Measurements from ENCODE around the gene EEF1AKMT3. TPM values are rescaled to one million over a fixed set of nuclear protein-coding genes. Genes with fewer than 3 reads are reported as not detected.

Gene EEF1AKMT3
- total and polyA plus RNA-seq, 2 of the 4 experiments (the other 2 are of a cell fraction): 3.2 to 8.1 TPM

- ChIA-PET POLR2A (ENCODE audit: unreplicated experiment) (no interaction called here), CTCF (no interaction called here)
- H3K4me1 ChIP-seq (ENCODE audit: control insufficient read depth, insufficient read depth, low read length): peaks cover 6% of the 10 kb centered on the region
- no peak overlapping the region for H2BK20ac ChIP-seq (ENCODE audit: low read depth, low read length)
- peaks cover 13 to 21% of the 10 kb centered on the region in 2 experiments; a peak in 3 of 4 replicates for H3K79me1 ChIP-seq (ENCODE audit: low read depth in 1 of 2, low read length in 2 of 2)
- no peaks in the 10 kb centered on the region for H4K20me1 ChIP-seq (ENCODE audit: insufficient read depth, low read length)
- peaks cover 2% of the 10 kb centered on the region; the same call in 1 of the 2 replicates for H3K9me3 ChIP-seq (ENCODE audit: control insufficient read depth, insufficient read depth, low read length)
- no peak for TF ChIP-seq MXI1 (IDR thresholded peaks at IDR 0.05; ENCODE audit: borderline replicate concordance, low read depth, low read length)
- TF ChIP-seq, protein P1, sequence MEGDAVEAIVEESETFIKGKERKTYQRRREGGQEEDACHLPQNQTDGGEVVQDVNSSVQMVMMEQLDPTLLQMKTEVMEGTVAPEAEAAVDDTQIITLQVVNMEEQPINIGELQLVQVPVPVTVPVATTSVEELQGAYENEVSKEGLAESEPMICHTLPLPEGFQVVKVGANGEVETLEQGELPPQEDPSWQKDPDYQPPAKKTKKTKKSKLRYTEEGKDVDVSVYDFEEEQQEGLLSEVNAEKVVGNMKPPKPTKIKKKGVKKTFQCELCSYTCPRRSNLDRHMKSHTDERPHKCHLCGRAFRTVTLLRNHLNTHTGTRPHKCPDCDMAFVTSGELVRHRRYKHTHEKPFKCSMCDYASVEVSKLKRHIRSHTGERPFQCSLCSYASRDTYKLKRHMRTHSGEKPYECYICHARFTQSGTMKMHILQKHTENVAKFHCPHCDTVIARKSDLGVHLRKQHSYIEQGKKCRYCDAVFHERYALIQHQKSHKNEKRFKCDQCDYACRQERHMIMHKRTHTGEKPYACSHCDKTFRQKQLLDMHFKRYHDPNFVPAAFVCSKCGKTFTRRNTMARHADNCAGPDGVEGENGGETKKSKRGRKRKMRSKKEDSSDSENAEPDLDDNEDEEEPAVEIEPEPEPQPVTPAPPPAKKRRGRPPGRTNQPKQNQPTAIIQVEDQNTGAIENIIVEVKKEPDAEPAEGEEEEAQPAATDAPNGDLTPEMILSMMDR (conservative IDR thresholded peaks at IDR 0.05; ENCODE audit: low read depth, low read length): 0 out of 2 replicates have a peak, but pooled peaks have one; percentile 2
- peaks cover 6% of the 10 kb centered on the region for H3K9me1 ChIP-seq (ENCODE audit: insufficient read depth, low read length)
- no peak overlapping the region for H4K5ac ChIP-seq (ENCODE audit: low read depth, low read length)
- H4K91ac ChIP-seq (ENCODE audit: insufficient read depth, low read depth, low read length): no peak overlapping the region
- dilution Hi-C loops (cut with HindIII; ENCODE audit: low sequenced_read_pairs, unreplicated experiment) (no loop called here), in situ Hi-C loops (cut with MboI; ENCODE audit: low sequenced_read_pairs) (no loop called here), intact Hi-C loops (cut with micrococcal nuclease) (no loop called here)
- no peak overlapping the region for H3K14ac ChIP-seq (replicated peaks; ENCODE audit: low read depth, low read length)
- H3K9ac ChIP-seq (ENCODE audit: low read depth, low read length): no peak overlapping the region
- ATAC-seq (ENCODE audit: low read depth) (no peak), DNase-seq (no peak)
- no peak overlapping the region for H2BK120ac ChIP-seq (ENCODE audit: low read depth, low read length)
- H2AK5ac ChIP-seq (ENCODE audit: low read depth, low read length): no peak overlapping the region
- no peak overlapping the region for H2BK15ac ChIP-seq (ENCODE audit: low read depth, low read length)
- H3K18ac ChIP-seq (ENCODE audit: low read depth, low read length): no peak overlapping the region
- H3K56ac ChIP-seq (ENCODE audit: extremely low read depth, insufficient read depth, low read length): no peak overlapping the region
- H3K23ac ChIP-seq (ENCODE audit: low read depth, low read length): no peak overlapping the region
- 27% methylated on average over 7 of the region's 14 CpGs; no CpG with 5 or more reads in 1 of the 2 experiments for WGBS, 2 experiments (ENCODE audit: extremely low coverage in 2 of 2, insufficient read length in 1 of 2)
- H2AFZ ChIP-seq (replicated peaks; ENCODE audit: low read length, poor library complexity): no peak overlapping the region
- no TSS peak for BruUV-seq (replicated peaks)
- H3K4me3 ChIP-seq (ENCODE audit: insufficient read depth, low read depth, low read length): no peak overlapping the region
- H3K4me2 ChIP-seq (ENCODE audit: low read depth, low read length): no peak overlapping the region
- no peak overlapping the region for H3K27ac ChIP-seq (ENCODE audit: insufficient read depth, low read length)
- peaks cover 48% of the 10 kb centered on the region for H3K27me3 ChIP-seq (ENCODE audit: control insufficient read depth, insufficient read depth, low read length)
- no peak overlapping the region for H4K8ac ChIP-seq (ENCODE audit: low read depth in 2 of 2, low read length in 2 of 2)
- H2AK9ac ChIP-seq (replicated peaks; ENCODE audit: low read depth, low read length, poor library complexity): no peak overlapping the region
- H3K4ac ChIP-seq (ENCODE audit: low read depth, low read length): no peak overlapping the region
- H2BK5ac ChIP-seq (ENCODE audit: low read depth, low read length, poor library complexity, severe bottlenecking): no peak overlapping the region
- peaks cover 6% of the 10 kb centered on the region for H3K36me3 ChIP-seq (ENCODE audit: control insufficient read depth, insufficient read depth, low read length)
Measured at GRCh38 chr12:57741844-57742738, 30.3 kb upstream of the EEF1AKMT3 start.
